Sigmoid colon (tissue), 7 donors: ENCODE measurements around the gene MLLT10. TPM values are rescaled to one million over a fixed set of nuclear protein-coding genes. Genes with fewer than 3 reads are reported as not detected.

ENCODE experiments used
- DNase-seq: peaks from one replicate; pipeline ENCODE4 v3.0.0-alpha.2; 2019
- H3K27ac ChIP-seq, 4 donors: fragments of 200-600 bp; sonication (generic); one replicate each; pipeline ENCODE4 v1.5.1; 2016 to 2019; ENCODE audit warnings: mild to moderate bottlenecking in 1 of 4
- H3K27me3 ChIP-seq, 3 donors: fragments of 200-600 bp; sonication (generic); one replicate each; pipeline ENCODE4 v1.5.1; 2019; ENCODE audit warnings: mild to moderate bottlenecking in 1 of 3
- H3K36me3 ChIP-seq, 4 donors: fragments of 200-600 bp; sonication (generic); one replicate each; pipeline ENCODE4 v1.5.1; 2016 to 2019
- H3K4me1 ChIP-seq, 4 donors: fragments of 200-600 bp; sonication (generic); one replicate each; pipeline ENCODE4 v1.5.1; 2017 to 2019
- H3K4me3 ChIP-seq, 4 donors: fragments of 200-600 bp; sonication (generic); one replicate each; pipeline ENCODE4 v1.5.1; 2017 to 2019; ENCODE audit warnings: mild to moderate bottlenecking in 2 of 4, moderate library complexity in 1 of 4
- H3K9me3 ChIP-seq, 4 donors: fragments of 200-600 bp in 3 of 4; sonication (generic) in 3 of 4; one replicate each; pipeline versions ENCODE4 v1.5.1 to v1.6.1; 2013 to 2019
- EP300 ChIP-seq, 4 donors: sonication (generic); formaldehyde crosslinking; IDR thresholded peaks; one replicate each; pipeline ENCODE4 v1.6.1; 2017; ENCODE audit warnings: antibody characterized with exemption in 4 of 4
- POLR2A ChIP-seq, 2 donors: fragments of 450-650 bp; IDR thresholded peaks; one replicate each; pipeline ENCODE4 v1.6.1; 2016; ENCODE audit warnings: antibody characterized with exemption in 2 of 2, mild to moderate bottlenecking in 2 of 2, moderate library complexity in 2 of 2
- POLR2AphosphoS5 ChIP-seq, 4 donors: sonication (generic); formaldehyde crosslinking; IDR thresholded peaks; one replicate each; pipeline ENCODE4 v1.6.1; 2017; ENCODE audit warnings: antibody characterized with exemption in 4 of 4
- WGBS, 2 donors: extraction: QIAGEN DNeasy Blood & Tissue Kit; methylation state at CpG; one replicate each; pipeline ENCODE4 v1.1.7; 2013; 5-methylcytosine and 5-hydroxymethylcytosine counted together
- intact Hi-C: fragments of 100-400 bp; cut with DNase I; formaldehyde crosslinking; loops from one replicate; pipeline ENCODE4 v1.15.1; 2023
- polyA plus RNA-seq, 3 donors: library from polyadenylated mRNA; stranded (reverse); fragments of 200-250 nt; gene quantifications; one replicate each; pipeline ENCODE4 v1.2.3, GENCODE V29; 2013
- total RNA-seq, 4 donors: library from RNA; depleted of rRNA; stranded (reverse); fragments of >200 nt; gene quantifications; one replicate each; pipeline ENCODE4 v1.1.0, GENCODE V29; 2016
- TF ChIP-seq, protein P1 (sequence below), 4 experiments: fragments of 450-650 bp in 3 of 4; fragments of 200-600 bp in 1 of 4; IDR thresholded peaks; one replicate each; pipeline ENCODE4 v1.5.1; 2016 to 2019; ENCODE audit warnings: antibody characterized with exemption in 4 of 4, mild to moderate bottlenecking in 3 of 4, moderate library complexity in 2 of 4
- donor health status: healthy with polysubstance abuse.
- donor health status: Bipolar disorder and iron deficiency.
- donor health status: healthy.

Gene MLLT10
- total and polyA plus RNA-seq, 7 donors, result 8.6 to 53.7 (median 36.0) TPM

DNA sequence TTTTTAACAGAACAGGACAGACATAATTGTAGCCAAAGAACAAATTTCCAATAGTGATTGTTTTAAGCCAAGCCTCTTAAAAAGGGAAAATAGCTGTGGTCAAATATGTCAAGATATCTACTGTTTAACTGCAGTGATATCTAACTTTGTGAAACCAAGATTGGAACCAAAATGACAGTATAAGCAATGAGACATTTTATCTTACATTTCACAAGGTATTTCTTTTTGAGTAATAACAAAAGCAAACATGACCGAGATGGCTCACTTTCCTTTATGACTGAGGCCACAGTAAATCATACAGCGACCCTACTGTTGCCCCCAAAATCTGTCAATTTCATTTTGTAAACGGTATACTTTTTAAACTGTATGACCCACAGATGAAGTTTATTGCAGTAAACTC is 215.8 kb downstream of the MLLT10 start:
- WGBS, 2 donors, result 20 to 51% methylated on average over 3 of the region's 3 CpGs
- intact Hi-C loops, result no loop called here

DNA sequence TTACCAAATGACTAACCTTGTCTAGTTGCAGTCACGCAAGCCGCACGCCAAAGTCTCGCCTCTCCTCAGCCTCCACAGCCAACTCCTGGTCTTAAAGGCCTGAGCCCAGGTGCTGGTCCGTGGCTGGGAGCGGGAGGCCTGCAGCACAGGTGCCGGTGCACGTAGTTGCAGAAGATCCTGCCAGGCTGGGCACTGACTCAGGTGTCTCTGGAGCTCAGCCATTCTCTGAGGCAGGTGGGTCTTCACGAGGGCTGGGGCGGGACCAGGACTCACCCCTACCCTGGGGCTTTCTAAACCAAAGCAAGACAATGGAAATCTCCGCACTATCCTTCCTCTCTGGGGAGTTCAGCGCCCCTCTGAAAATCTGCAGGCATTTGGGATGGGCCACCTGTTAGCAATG is 216.4 kb downstream of the MLLT10 start:
- peaks cover 0 to 12% (median 0%) of the 10 kb centered on the region in 4 donors for H3K36me3 ChIP-seq
- H3K4me3 ChIP-seq, result no peak overlapping the region
- DNase-seq, result no peak
- H3K9me3 ChIP-seq, result no peaks in the 10 kb centered on the region
- 87 to 92% methylated on average over 12 of the region's 12 CpGs for WGBS, 2 donors
- H3K27ac ChIP-seq, result no peak overlapping the region
- no peak for TF ChIP-seq POLR2AphosphoS5 (IDR thresholded peaks at IDR 0.05)
- TF ChIP-seq, protein P1, sequence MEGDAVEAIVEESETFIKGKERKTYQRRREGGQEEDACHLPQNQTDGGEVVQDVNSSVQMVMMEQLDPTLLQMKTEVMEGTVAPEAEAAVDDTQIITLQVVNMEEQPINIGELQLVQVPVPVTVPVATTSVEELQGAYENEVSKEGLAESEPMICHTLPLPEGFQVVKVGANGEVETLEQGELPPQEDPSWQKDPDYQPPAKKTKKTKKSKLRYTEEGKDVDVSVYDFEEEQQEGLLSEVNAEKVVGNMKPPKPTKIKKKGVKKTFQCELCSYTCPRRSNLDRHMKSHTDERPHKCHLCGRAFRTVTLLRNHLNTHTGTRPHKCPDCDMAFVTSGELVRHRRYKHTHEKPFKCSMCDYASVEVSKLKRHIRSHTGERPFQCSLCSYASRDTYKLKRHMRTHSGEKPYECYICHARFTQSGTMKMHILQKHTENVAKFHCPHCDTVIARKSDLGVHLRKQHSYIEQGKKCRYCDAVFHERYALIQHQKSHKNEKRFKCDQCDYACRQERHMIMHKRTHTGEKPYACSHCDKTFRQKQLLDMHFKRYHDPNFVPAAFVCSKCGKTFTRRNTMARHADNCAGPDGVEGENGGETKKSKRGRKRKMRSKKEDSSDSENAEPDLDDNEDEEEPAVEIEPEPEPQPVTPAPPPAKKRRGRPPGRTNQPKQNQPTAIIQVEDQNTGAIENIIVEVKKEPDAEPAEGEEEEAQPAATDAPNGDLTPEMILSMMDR (IDR thresholded peaks at IDR 0.05), result no peak
- no peak for TF ChIP-seq POLR2A (IDR thresholded peaks at IDR 0.05)
- TF ChIP-seq EP300 (IDR thresholded peaks at IDR 0.05), result no peak
- intact Hi-C loops, result no loop called here
- H3K27me3 ChIP-seq, result no peaks in the 10 kb centered on the region
- H3K4me1 ChIP-seq, result no peaks in the 10 kb centered on the region

More for the DNA sequence above, 215.8 kb downstream of the MLLT10 start:
- peaks cover 0 to 13% (median 0%) of the 10 kb centered on the region in 4 donors for H3K36me3 ChIP-seq
- H3K4me3 ChIP-seq, result no peak overlapping the region
- H3K4me1 ChIP-seq, result no peaks in the 10 kb centered on the region
- H3K27ac ChIP-seq, result no peak overlapping the region
- H3K9me3 ChIP-seq, result no peaks in the 10 kb centered on the region
- H3K27me3 ChIP-seq, result no peaks in the 10 kb centered on the region
- no peak for DNase-seq
- TF ChIP-seq EP300 (IDR thresholded peaks at IDR 0.05), result no peak
- TF ChIP-seq POLR2AphosphoS5 (IDR thresholded peaks at IDR 0.05), result no peak
- no peak for TF ChIP-seq POLR2A (IDR thresholded peaks at IDR 0.05)
- TF ChIP-seq, protein P1 (IDR thresholded peaks at IDR 0.05), result no peak

DNA sequence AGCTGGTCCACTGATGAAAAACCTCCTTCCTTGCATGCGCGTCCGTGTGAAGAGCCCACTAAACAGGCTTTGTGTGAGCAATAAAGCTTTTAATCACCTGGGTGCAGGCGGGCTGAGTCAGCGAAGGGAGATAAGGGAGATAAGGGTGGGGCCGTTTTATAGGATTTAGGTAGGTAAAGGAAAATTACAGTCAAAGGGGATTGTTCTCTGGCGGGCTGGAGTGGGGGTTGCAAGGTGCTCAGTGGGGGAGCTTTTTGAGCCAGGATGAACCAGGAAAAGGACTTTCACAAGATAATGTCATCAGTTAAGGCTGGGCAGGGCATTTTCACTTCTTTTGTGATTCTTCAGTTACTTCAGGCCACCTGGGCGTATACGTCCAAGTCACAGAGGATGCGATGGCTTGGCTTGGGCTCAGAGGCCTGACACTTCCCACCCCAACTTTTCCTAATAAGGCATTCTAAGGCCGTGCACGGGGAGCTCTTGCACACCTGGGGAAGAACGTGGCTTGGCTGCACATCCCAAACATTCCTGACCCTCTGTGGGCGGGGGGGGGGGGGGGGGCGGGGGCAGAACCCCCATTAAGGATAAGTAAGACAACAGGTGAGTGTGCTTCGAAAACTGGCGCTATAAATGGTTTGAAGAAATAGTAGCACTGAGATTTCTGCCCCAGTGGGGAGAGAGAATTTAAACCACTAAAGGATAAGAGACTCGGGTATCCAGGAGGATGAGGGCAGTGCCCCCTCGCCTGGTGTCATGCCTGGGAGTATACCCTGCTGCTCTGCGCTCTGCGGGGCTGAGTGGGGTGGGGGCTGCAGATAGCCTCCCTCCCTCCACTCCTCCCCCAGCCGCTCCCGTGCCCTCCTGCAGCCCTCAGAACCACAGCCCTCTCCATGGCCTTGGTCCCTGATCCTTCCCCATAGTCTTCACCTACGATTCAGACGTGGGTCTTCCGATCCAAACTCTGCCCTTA is 217.6 kb downstream of the MLLT10 start:
- TF ChIP-seq POLR2AphosphoS5 (IDR thresholded peaks at IDR 0.05), result no peak
- TF ChIP-seq POLR2A (IDR thresholded peaks at IDR 0.05), result no peak
- no peak for TF ChIP-seq EP300 (IDR thresholded peaks at IDR 0.05)
- TF ChIP-seq, protein P1 (IDR thresholded peaks at IDR 0.05), result no peak
- H3K4me1 ChIP-seq, result no peaks in the 10 kb centered on the region
- no peak for DNase-seq
- no peaks in the 10 kb centered on the region for H3K27me3 ChIP-seq
- WGBS, 2 donors, result 25 to 69% methylated on average over 26 of the region's 26 CpGs
- intact Hi-C loops, result no loop called here
- no peak overlapping the region for H3K4me3 ChIP-seq
- peaks cover 0 to 22% (median 0%) of the 10 kb centered on the region in 4 donors for H3K36me3 ChIP-seq
- no peak overlapping the region for H3K27ac ChIP-seq
- no peaks in the 10 kb centered on the region for H3K9me3 ChIP-seq

DNA sequence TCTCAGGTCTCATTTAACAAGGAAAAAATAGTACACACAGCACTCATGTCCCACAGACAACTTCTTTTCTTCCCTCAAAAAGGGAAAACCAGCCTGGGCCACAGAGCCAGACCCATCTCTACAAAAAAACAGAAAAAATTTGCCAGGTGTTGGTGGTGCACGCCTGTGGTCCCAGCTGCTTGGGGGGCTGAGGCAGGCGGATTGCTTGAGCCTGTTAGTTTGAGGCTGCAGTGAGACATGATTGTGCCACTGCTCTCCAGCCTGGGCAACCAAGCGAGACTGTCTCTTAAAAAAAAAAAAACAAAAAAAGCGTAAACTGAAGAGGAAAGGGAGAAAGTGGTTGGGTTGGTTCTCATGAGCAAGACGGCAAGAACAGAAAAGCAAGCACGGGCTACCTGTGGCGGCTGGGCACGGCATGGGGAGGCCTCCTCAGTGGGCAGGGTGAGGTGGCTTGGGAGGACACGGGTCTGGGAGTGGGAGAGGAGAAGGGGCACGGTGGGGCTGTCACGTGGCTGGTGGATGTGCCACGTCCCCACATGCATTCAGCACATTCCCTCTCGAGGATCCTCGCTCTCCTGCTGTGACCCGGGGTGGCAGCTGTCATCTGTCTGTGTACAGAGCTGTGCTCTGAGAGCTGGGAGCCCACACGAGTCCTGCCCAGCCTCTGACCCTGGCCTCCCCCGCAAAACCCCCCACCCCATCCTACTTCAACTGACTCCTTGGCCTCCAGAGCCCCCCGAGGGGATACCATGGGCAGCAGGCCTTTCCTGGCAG is 219.7 kb downstream of the MLLT10 start:
- TF ChIP-seq EP300 (IDR thresholded peaks at IDR 0.05), result no peak
- no peak for TF ChIP-seq POLR2A (IDR thresholded peaks at IDR 0.05)
- TF ChIP-seq, protein P1 (IDR thresholded peaks at IDR 0.05), result no peak
- TF ChIP-seq POLR2AphosphoS5 (IDR thresholded peaks at IDR 0.05), result no peak
- H3K4me1 ChIP-seq, result no peaks in the 10 kb centered on the region
- no peak for DNase-seq
- H3K4me3 ChIP-seq, result no peak overlapping the region
- intact Hi-C loops, result no loop called here
- no peaks in the 10 kb centered on the region for H3K27me3 ChIP-seq
- H3K27ac ChIP-seq, result no peak overlapping the region
- WGBS, 2 donors, result 92% methylated on average over 18 of the region's 18 CpGs
- peaks cover 0 to 39% (median 2%) of the 10 kb centered on the region in 4 donors for H3K36me3 ChIP-seq
- no peaks in the 10 kb centered on the region for H3K9me3 ChIP-seq
